Measurements from ENCODE around the gene AGAP1.

Gene AGAP1

DNA sequence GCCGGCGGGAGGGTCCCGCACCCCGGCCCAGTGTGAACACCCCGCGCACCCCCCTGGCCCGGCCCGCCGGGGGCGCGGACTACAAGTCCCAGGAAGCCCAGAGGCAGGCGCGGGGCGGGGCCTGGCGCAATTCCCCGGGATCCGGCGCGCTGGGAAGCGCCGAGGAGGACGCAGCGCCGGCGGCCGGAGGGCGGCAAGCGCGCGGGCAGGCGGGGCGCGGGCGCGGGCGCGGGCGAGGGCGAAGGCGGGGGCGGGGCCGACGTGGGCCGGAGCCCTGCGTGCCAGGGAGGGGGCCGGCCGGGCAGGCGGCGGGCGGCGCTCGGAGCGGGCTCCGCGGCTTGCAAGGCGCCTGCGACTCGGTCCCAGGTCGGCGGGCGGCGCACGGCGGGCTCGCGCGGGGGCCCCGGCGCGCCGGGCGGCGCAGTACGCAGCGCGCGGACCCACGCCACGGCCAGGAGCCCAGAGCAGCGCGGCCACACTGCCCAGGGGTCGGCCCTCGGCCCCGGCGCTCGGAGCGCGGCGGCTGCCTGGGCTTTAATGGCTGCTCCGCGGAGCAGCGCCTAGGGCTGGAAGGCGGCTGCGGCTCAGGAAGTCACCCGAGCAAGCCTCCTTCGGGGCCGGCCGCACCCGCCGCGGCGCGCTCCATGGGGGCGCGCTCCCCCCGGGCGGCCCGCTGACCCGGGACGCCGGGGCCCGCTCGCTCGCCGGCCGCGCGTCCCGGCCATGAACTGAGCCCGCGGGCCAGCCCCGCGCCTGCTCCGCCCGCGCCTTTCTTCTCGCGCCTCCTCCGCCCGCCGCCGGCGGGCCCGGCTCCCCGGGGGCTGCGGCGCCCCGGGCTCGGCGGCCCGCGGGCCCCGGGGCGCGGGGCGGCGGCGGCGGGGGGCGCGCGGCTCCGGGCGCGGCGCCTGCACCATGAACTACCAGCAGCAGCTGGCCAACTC, at the start of gene AGAP1:
AGAP1 (plus strand) TSS at position 269 of the 941 bp plus-strand sequence.
- DNase-seq (ENCODE audit: low read depth in 1 of 2, low spot score in 1 of 2): no peak

DNA sequence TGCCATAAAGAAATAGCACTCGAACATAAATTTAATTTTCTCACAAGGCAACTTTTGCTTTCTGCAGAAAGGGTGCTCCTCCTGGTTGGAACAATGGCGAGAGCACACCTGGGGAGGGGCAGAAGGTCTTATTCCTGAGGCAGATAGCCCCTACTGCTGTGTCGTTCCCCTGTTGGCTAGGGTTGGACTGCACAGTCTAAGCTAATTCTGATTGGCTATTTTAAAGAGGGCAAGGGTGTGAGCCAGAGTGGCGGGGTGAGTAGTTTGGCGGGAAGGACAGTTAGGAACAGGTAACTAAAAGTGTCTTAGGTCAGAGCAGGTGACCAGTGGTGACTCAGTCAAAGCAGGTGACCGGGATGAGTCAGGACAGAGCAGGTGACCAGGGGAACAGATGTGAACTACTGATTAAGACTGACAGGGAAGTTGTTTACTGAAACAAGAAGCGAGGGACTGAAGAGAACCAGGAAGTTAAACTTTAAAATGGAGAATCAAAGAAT, 49.7 kb upstream of the AGAP1 start:
- DNase-seq (ENCODE audit: low read depth in 1 of 2, low spot score in 1 of 2): no peak

DNA sequence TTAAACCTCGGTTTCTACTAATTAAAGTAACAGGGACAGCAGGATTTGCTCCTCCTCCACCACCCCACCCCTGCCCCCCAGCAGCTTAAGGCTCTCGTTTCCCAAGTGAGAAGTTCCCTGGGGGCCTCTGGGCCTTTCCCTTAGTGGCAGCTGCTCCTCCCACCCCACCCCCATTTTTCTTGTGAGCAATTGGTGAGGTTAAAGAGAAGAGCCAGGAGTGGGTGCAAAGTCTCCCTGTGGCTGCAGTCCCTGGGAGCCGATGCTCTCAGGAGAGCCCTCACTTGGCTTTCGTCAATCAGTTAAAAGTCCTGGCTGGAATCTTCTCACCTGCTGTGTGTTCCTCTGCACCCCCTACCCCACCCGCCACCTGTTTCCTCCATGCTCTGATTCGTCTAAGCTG, 48.7 kb upstream of the AGAP1 start:
- DNase-seq (ENCODE audit: low read depth in 1 of 2, low spot score in 1 of 2): no peak

DNA sequence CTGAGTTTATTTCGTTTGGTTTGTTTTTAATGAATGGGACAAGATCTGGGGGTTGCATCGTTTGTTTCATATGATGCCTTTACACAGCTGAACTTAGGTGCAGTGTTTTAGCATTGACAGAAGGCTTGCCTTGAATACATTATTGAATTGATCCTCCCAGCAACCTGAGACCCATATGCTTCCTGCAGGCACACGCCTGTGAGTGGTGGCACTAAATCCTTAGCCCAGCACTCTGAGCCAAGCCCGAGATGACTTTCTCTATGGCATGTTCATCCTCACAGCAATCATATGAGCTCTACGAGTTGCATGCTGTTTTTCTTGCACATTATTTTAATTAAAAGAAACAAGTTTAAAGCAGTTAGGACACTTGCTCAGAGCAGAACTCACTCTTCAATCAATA, 47.8 kb upstream of the AGAP1 start:
- no peak for DNase-seq (ENCODE audit: low read depth in 1 of 2, low spot score in 1 of 2)

DNA sequence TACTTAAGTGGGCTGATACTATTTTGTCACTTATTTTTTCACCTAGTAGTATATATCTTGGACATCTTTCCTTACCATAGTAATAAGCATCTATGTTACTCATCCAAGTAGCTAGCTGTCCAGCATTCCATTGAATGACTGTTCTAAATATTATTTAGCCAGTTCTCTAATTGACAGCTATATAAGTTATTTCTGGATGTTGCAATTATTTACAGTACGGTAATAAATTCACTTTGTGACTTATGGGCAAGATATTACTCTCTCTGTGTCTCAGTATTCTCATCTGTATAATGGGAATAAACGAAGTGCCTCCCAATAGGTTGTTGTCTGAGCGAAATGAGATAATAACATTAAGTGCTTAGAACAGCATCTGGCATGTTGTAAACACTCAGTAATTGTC, 46.6 kb upstream of the AGAP1 start:
- DNase-seq (ENCODE audit: low read depth in 1 of 2, low spot score in 1 of 2): no peak

DNA sequence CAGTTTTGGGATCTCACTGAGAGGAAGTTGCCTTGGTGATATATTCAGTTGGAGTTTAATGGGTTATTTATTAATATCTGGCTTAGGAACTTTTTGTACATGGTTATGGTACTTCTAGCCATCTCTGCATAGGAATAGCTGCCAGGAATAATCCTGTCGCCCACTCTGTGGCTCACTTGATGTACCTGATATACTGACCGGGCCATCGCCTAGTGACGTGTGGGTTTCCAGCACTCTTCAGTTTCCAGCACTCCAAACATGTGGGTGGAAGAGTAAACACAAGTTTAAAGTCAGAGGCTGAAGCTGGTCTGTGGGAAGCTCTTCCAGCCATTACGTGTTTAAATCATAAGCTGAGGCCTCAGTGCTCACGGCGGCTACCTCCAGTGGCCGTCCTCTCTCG, 44.3 kb upstream of the AGAP1 start:
- no peak for DNase-seq (ENCODE audit: low read depth in 1 of 2, low spot score in 1 of 2)

DNA sequence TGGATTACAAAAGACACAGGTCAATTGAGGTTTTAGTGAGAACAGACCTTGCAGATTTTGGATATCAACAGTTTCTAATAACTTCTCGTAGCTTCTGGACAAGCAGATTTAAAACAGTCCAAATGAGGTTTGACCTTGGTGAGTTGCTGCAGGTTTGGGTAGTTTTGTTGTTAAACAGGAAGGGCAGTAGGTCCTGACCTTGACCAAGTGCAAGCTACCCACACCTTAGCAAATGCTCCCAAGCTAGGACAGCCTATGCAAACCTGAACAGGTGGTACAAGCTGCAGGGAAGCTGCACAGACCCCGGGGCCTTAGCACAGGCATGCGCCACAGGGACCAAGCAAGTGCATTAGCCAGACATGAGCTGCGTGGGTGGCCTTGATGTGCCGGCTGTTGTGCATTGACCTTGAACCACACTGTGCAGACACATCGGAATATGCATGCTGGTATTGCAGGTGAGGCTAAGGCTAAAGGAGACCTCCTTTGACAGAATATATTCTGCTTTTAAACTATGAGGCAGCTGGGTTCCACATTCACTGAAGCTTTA, 40.2 kb upstream of the AGAP1 start:
- no peak for DNase-seq (ENCODE audit: low read depth in 1 of 2, low spot score in 1 of 2)

DNA sequence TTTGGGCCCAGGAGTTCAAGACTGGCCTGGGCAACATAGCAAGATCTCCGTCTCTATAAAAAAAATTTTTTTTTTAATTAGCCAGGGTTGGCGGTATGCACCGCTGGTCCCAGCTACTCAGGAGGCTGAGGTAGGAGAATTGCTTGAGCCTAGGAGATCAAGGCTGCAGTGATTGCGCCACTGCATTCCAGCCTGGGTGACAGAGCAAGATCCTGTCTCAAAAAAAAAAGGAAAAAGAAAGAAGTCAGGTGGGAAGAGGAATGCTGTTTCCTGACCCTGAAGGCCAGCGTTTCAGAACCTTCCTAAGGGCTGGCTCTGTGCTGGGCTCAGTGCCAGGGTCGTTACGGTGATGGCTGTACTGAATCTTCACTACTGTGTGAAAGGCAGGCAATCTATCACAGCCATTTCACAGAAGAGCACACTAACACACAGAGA, 35.0 kb upstream of the AGAP1 start:
- DNase-seq (ENCODE audit: low read depth in 1 of 2, low spot score in 1 of 2): no peak

DNA sequence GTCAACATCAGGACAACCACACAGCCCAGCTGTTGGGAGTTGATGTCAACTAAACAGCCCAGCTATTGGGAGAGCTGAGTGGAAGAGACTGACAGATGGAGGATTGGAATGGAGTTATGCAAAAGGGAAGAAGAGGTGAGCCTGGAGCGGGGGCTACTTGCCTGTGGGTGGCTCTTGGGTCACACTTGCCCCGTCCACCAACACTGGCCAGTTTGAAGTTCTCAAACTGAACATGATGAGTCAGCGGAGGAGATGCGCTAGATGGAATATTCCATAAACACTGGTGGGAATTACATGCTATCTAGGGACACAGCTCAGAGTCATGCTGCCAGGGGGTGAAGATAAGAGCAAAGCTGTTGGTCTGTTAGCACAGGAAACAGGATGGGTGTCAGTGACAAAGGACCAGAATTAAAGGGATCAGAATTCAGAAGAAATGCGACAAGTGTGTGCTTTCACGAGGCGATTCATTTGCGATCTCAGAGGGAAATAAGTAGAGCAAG, 33.2 kb upstream of the AGAP1 start:
- DNase-seq (ENCODE audit: low read depth in 1 of 2, low spot score in 1 of 2): no peak

DNA sequence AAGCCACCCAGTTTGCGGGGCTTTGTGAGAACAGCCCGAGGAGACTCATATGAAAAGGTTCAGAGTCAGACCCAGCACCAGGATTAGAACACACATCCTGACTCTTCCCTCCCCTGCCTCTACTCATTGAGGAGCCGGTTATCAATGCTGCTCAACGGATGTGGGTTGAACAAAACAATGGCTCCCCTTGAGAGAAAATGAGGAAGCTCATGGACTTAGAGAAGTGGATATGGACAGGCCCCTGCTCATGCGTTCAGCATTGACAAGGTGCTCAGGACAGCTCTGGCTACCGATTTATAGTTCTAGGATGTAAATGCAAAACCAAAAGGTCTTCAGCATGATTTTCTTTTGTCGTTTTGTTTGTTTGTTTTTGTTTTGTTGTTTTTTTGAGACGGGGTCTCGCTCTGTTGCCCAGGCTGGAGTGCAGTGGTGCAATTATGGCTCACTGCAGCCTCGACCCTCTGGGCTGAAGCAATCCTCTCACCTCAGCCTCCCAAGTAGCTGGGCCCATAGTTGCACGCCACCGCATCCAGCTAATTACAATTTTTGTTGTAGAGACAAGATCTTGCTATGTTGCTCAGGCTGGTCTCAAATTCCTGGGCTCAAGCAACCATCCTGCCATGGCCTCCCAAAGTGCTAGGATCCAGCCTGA, 32.0 kb upstream of the AGAP1 start:
- no peak for DNase-seq (ENCODE audit: low read depth in 1 of 2, low spot score in 1 of 2)

DNA sequence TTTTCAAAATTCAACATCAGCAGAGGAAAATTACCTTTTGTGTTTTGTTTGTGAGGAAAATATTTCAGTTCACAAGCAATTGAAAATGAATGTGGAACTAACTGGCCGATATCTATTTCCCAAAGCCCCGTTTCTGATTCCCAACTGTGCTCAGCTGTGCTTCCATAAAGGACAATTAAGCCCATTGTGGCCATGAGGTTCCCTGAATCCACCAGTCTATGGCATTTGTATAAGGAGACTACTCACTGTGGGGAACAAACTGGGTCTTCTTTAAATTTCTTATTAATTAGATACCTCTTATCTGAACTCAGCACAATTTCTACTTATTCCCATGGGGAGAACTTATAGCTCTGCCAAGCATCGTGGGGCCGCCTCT, 31.4 kb upstream of the AGAP1 start:
- no peak for DNase-seq (ENCODE audit: low read depth in 1 of 2, low spot score in 1 of 2)

DNA sequence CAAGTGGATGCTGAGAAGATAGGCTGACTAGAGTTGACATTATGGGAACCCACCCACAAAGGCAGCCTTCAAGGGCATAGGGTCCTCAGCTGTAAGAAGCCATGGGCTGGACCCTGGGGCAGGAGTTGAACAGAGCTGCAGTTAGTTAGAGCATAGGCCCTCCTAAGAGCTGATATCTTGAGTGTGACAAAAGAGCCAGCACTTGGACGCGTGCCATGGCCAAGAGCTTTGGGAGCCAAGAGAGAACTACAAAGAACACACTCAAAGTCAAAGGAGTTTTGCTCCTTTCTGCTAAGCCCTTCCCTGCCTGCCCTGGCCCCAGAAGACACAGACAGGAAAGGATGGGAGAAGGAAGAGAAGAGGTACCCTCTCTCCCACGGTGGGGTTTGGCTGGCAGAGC, 29.9 kb upstream of the AGAP1 start:
- DNase-seq (ENCODE audit: low read depth in 1 of 2, low spot score in 1 of 2): no peak

DNA sequence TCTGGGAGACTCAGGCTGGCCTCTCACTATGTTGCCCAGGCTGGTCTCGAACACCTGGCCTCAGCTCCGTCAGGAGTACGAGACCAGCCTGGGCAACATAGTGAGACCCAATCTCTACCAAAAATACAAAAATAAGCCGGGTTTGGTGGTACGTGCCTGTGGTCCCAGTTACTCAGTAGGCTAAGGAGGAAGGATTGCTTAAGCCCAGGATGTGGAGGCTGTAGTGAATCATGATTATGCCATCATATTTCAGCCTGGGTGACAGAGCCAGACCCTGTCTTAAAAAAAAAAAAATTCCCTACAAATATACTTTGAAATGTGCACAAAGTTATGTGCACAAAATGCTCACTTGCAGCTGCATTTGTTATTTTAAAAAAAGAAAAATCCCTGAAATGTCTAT, 26.3 kb upstream of the AGAP1 start:
- no peak for DNase-seq (ENCODE audit: low read depth in 1 of 2, low spot score in 1 of 2)

DNA sequence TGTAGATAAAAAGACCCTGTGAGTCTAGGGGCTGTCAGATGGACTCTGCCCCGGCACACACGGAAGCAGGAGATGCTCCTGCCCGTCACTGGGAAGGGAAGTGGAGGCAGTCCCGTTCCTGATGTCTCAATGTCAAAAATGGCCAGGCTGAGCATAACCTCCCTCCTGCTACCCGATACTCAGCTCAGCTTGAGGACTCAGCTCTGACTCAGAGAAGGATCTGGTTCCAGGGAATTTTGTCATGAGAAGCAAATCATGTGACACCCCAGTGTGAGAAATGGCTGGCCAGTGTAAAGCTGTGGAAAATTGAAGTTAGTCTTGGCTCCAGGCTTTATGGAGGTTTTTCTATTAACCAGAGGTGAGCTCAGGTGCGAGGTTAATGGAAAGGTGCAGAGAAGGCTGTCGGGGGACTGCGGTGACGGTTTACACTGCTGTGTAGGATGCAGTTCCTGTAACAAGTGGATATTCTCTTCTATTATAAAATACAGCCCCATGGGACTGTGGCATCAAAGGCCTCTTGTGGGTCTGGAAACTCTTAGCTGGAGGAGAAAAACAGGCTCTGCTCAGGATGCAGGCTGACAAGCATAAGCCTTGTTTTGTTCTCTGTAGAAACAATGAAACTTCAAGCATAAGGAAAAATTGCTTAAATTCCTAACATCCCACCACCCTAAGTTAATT, 24.7 kb upstream of the AGAP1 start:
- no peak for DNase-seq (ENCODE audit: low read depth in 1 of 2, low spot score in 1 of 2)

DNA sequence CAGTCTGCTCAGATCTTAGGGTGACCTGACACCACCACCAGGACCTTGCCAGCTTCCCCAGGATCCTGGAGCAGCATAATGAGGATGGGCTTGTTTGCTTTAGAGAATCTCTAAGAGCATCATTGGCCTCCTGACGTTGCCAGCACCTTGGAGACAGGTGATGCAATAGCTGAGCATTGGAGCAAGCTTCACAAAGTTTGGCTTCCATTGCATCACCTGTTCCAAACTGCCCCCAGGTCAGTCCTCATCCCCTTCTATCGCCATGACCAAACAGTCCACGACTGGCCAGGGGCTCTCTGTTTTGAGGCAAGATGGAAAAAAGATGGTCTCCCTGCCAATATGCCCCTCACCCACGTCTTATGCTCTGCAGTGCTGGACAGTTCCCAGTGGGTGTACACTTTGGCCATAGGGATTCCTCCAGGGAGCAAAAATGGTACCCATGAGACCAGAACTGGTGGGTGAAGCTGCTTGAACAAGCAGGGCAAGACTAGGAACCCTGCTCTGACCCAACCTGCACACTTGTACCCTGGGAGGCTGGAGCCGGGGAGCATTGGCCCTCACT, 22.6 kb upstream of the AGAP1 start:
- DNase-seq (ENCODE audit: low read depth in 1 of 2, low spot score in 1 of 2): no peak

DNA sequence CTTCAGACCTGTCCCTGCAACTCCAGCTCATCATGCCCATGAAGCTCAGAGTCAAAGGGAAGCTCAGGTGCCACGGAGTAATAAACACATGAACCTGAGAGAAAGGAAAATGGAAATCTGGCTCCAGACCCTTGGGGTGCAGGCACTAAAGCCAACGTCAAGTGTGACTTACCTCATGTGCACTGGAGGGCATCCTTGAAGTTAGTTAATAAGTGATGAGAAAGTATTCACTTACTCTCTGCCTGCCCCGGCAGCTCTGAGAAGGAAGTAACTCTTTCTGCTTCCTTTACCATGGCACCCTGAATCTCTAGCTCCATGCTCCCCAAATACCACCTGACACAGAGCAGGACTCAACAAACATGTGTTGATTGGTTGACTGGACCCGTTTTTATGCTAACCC, 21.4 kb upstream of the AGAP1 start:
- DNase-seq (ENCODE audit: low read depth in 1 of 2, low spot score in 1 of 2): no peak

DNA sequence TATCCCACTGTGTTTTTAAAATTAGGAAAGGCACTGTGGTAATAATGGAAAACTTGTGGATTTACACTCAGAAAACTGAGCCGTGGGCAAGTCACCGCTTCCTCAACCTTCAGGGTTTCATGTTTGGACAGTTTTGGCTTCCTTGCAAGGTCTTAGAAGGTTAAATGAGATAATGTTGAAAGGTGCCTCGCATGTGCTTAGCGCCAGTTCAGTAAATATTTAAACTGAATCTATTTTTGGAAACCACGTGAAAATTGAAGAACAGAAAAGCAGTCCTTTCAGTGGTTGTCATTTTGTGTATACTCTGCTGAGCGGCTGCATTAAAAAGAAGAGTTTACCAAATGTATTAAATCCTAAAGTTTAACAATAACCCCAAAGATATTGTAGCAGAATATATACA, 15.2 kb upstream of the AGAP1 start:
- DNase-seq (ENCODE audit: low read depth in 1 of 2, low spot score in 1 of 2): no peak

DNA sequence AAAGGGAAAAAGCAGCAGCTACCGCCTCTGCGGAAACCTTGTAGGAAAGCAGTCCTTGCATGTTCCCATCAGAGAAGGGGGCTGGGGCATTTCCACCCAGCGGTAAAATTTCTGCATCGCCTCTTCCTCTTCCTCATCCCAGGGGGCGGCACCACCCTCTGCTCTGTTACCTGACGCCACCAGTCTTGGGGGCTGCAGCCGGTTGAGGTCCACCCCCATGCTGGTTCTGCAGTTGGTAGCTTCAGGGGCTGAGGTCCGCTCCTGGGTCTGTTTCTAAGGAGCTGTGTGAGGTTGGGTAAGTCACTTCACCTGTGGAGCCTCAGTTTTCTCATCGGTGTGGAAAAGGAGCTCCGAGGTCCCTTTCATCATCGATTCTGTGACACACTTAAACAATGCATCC, 14.2 kb upstream of the AGAP1 start:
- no peak for DNase-seq (ENCODE audit: low read depth in 1 of 2, low spot score in 1 of 2)

DNA sequence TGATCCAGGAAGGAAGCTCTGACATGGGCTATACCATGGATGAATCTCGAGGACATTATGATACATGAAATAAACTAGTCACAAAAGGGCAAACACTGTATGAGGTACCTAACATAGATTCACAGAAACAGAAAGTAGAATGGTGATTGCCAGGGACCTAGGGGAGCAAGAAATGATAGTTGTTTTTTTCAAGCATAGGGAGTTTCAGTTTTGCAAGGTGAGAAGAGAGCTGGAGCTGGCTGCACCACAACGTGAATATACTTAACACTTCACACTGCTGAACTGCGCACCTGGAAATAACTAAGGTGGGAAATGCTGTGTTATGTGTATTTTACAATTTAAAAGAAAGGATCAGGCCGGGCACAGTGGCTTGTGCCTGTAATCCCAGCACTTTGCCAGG, 13.2 kb upstream of the AGAP1 start:
- no peak for DNase-seq (ENCODE audit: low read depth in 1 of 2, low spot score in 1 of 2)

DNA sequence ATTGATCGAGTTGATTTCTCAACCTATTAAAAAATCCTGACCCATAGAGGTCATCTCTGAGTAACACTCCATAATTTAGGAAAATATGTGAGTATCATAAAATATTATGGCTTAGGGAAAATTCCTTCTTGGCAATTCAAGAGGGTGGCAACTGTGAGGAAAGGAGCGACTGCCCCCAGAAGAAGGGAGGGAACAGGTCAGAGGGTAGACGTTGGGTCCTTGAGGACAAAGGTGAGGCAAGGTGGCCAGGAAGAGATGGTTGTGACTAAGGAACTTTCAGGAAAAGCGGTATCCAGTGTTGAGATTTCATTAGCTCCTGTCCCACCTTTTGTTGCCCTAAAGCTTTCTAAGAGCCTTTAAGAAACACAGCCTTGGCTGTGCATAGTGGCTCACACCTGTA, 10.5 kb upstream of the AGAP1 start:
- DNase-seq (ENCODE audit: low read depth in 1 of 2, low spot score in 1 of 2): no peak

DNA sequence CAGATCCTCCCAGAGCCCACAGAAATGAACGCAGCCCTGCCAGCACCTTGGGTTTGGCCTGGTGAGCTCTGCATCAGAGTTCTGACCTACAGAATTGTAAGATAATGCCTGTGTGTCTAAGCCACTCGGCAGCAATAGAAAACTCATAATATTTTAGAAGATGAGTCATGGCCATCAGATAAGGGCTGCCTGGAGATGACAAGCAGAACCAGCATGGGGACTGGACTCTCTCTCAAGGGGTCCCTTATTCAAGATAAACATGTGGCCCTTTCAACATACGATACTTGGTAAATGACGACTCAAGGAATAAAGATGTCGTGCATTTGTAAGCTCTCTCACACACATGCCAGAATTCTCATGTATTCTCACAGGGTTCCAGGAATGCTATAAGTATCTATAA, 8.5 kb upstream of the AGAP1 start:
- no peak for DNase-seq (ENCODE audit: low read depth in 1 of 2, low spot score in 1 of 2)
